K562 (cell line): ENCODE measurements around the gene ZDHHC14. TPM values are rescaled to one million over a fixed set of nuclear protein-coding genes. Genes with fewer than 3 reads are reported as not detected.

ENCODE experiments used
- ARID3A ChIP-seq: IDR thresholded peaks from 2 replicates; pipeline ENCODE4 v1.6.1; 2012; ENCODE audit warnings: low read depth, low read length, improper control_type of control experiment, borderline replicate concordance
- ATF2 ChIP-seq: sonication (generic); formaldehyde crosslinking; IDR thresholded peaks from 2 replicates; pipeline ENCODE4 v1.8.1; 2022; ENCODE audit warnings: missing genetic modification reagents
- CBX3 ChIP-seq, 2 experiments: IDR thresholded peaks; 1 replicate in 1 of 2; 2 replicates in 1 of 2; pipeline ENCODE4 v1.6.1; 2012; ENCODE audit warnings: inconsistent platforms in 2 of 2, low read length in 2 of 2, borderline replicate concordance in 1 of 2, control low read depth in 1 of 2
- CBX5 ChIP-seq: IDR thresholded peaks from 2 replicates; pipeline ENCODE4 v1.6.1; 2014; ENCODE audit warnings: low read depth, borderline replicate concordance
- CCAR2 ChIP-seq: fragments of 200-400 bp; formaldehyde crosslinking; IDR thresholded peaks from 2 replicates; pipeline ENCODE4 v1.6.1; 2017; ENCODE audit warnings: mild to moderate bottlenecking, low read depth, low read length
- CREB1 ChIP-seq, 2 experiments: sonication (generic) in 1 of 2; formaldehyde crosslinking in 1 of 2; IDR thresholded peaks; 2 replicates each; pipeline versions ENCODE4 v1.6.1 to v1.8.0; 2012 to 2022; ENCODE audit warnings: inconsistent platforms in 1 of 2, mild to moderate bottlenecking in 1 of 2, missing genetic modification reagents in 1 of 2, moderate library complexity in 1 of 2
- CUX1 ChIP-seq: fragments of 200-800 bp; sonication (Bioruptor generic); IDR thresholded peaks from 2 replicates; pipeline ENCODE4 v1.6.1; 2016; ENCODE audit warnings: missing genetic modification characterization, missing compliant biosample characterization
- E4F1 ChIP-seq: fragments of 250-450 bp; sonication (Bioruptor Pico); IDR thresholded peaks from 2 replicates; pipeline ENCODE4 v1.5.0; 2021; ENCODE audit warnings: mild to moderate bottlenecking, borderline replicate concordance
- MYBL2 ChIP-seq, 2 experiments: fragments of 450-650 bp in 1 of 2; sonication (generic) in 1 of 2; formaldehyde crosslinking in 1 of 2; IDR thresholded peaks; 2 replicates each; pipeline versions ENCODE4 v1.6.1 to v1.8.1; 2017 to 2022; ENCODE audit warnings: borderline replicate concordance in 1 of 2, inconsistent platforms in 1 of 2, low read depth in 1 of 2, mild to moderate bottlenecking in 1 of 2, missing genetic modification reagents in 1 of 2, moderate library complexity in 1 of 2
- MYC ChIP-seq, 2 experiments: fragments of 250-450 bp in 1 of 2; sonication (Bioruptor Pico) in 1 of 2; IDR thresholded peaks; 2 replicates each; pipeline versions ENCODE4 v1.5.1 to v1.6.1; 2012 to 2021; ENCODE audit warnings: low read depth in 2 of 2, borderline replicate concordance in 1 of 2, improper control_type of control experiment in 1 of 2, low read length in 1 of 2, mild to moderate bottlenecking in 1 of 2, moderate library complexity in 1 of 2
- NFIX ChIP-seq: fragments of 250-450 bp; sonication (Bioruptor Pico); IDR thresholded peaks from 2 replicates; pipeline ENCODE4 v1.4.0; 2020; ENCODE audit warnings: low read depth, mild to moderate bottlenecking, moderate library complexity
- SP1 ChIP-seq: sonication (generic); formaldehyde crosslinking; IDR thresholded peaks from 2 replicates; pipeline ENCODE4 v1.8.1; 2022; ENCODE audit warnings: mild to moderate bottlenecking, missing genetic modification reagents
- TEAD1 ChIP-seq, 2 experiments: fragments of 450-650 bp in 1 of 2; sonication (generic) in 1 of 2; formaldehyde crosslinking; IDR thresholded peaks; 2 replicates each; pipeline versions ENCODE4 v1.4.0 to v1.8.0; 2020 to 2022; ENCODE audit warnings: mild to moderate bottlenecking in 2 of 2, missing genetic modification reagents in 1 of 2
- ZNF695 ChIP-seq: fragments of 450-650 bp; formaldehyde crosslinking; IDR thresholded peaks from 2 replicates; pipeline ENCODE4 v1.4.0; 2020; ENCODE audit warnings: mild to moderate bottlenecking, moderate library complexity
- polyA plus RNA-seq, 8 experiments: library from polyadenylated mRNA; depleted of rRNA in 4 of 8; stranded (reverse) in 5 of 8; unstranded in 3 of 8; fragments of >200 nt; fragmentation: Nextera tagmentation in 2 of 8; fragmentation: Illumina TruSeq in 1 of 8; extraction: Ambion mirVana in 2 of 8; extraction: Trizol in 1 of 8; gene quantifications; 2 replicates each; pipeline versions ENCODE4 v1.2.1 to v1.2.3, GENCODE V29; 2011 to 2014; ENCODE audit warnings: inconsistent platforms in 1 of 8, missing spikeins in 1 of 8
- total RNA-seq, 7 experiments: library from RNA; depleted of rRNA in 6 of 7; stranded (reverse); fragments of >200 nt in 6 of 7; fragmentation: Illumina TruSeq in 2 of 7; extraction: Trizol in 2 of 7; gene quantifications; 2 replicates each; pipeline versions ENCODE4 v1.2.1 to v1.2.3, GENCODE V29; 2011 to 2021; ENCODE audit warnings: low replicate concordance in 1 of 7

ZDHHC14 gene
- total and polyA plus RNA-seq, 9 of the 15 experiments (the other 6 are each of a cell fraction or from before 2014, with no cell fraction given): 0.92 to 23.1 (median 13.8) TPM

- no peak for TF ChIP-seq NFIX
- TF ChIP-seq E4F1: no peak
- TF ChIP-seq CUX1 (CRISPR knock-in tag): no peak
- peak in 1 of 2 experiments; percentile 50; a peak in 2 of 4 replicates for TF ChIP-seq TEAD1 (CRISPR knock-in tag; IDR thresholded peaks at IDR 0.05)
- TF ChIP-seq SP1 (CRISPR knock-in tag): no peak
- TF ChIP-seq CBX3 (IDR thresholded peaks at IDR 0.05; ENCODE audit: borderline replicate concordance in 1 of 2, low read length in 2 of 2): peak in 1 of 2 experiments; percentile 36; a peak in 1 of 3 replicates
- TF ChIP-seq CBX5: no peak
- TF ChIP-seq CCAR2: no peak
- no peak for TF ChIP-seq ZNF695 (CRISPR knock-in tag)
- TF ChIP-seq ATF2 (CRISPR knock-in tag): no peak
- no peak for TF ChIP-seq CREB1 (IDR thresholded peaks at IDR 0.05)
- no peak for TF ChIP-seq CREB1 (CRISPR knock-in tag; IDR thresholded peaks at IDR 0.05)
- no peak for TF ChIP-seq MYBL2 (IDR thresholded peaks at IDR 0.05; ENCODE audit: low read depth)
- no peak for TF ChIP-seq MYBL2 (CRISPR knock-in tag; IDR thresholded peaks at IDR 0.05; ENCODE audit: borderline replicate concordance)
- TF ChIP-seq ARID3A: no peak
- TF ChIP-seq MYC (IDR thresholded peaks at IDR 0.05; ENCODE audit: low read depth, low read length): no peak
- TF ChIP-seq MYC (CRISPR knock-in tag; IDR thresholded peaks at IDR 0.05; ENCODE audit: borderline replicate concordance, low read depth): 0 out of 2 replicates have a peak, but pooled peaks have one; percentile 53
Measured at GRCh38 chr6:157516319-157517026, 135.5 kb downstream of the ZDHHC14 start (continued).
